ENCODE measurements around the gene IHH.

The IHH gene

DNA sequence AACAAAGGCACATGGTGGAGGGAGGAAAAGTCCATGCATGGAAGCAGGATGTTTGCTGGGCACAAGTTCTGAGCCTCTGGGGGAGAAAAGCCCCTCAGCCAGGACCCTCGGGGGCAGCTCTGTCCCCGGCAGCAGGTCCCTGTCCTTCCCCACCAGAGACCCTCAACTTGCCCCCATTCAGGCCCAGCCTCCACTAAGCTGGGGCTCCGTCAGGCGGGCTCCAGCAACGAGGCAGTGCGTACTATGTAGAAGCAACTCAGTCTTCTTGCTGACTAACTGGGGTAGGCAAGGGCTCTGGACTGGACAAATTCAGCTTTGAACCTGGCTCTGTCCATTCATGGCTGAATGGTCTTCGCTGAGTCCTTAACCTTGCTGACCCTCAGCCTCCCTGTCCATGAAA lies 42.4 kb downstream of the IHH start:
- H3K14ac ChIP-seq (ENCODE audit: low read length in 2 of 2): no peak overlapping the region
- H3K36me3 ChIP-seq (ENCODE audit: control insufficient read depth in 1 of 2, insufficient read depth in 2 of 2, low read depth in 1 of 2, low read length in 2 of 2): no peaks in the 10 kb centered on the region
- H3K27ac ChIP-seq (ENCODE audit: low read length, poor library complexity, severe bottlenecking): no peak overlapping the region
- no peak overlapping the region for H2AFZ ChIP-seq (ENCODE audit: low read depth, low read length)
- peaks cover 72 to 94% of the 10 kb centered on the region in 2 experiments for H3K27me3 ChIP-seq (ENCODE audit: control insufficient read depth in 1 of 2, insufficient read depth in 1 of 2, low read length in 2 of 2)
- no peak overlapping the region for H2BK12ac ChIP-seq (ENCODE audit: low read length in 2 of 2)
- WGBS: 79% methylated on average over 7 of the region's 7 CpGs
- H3K4ac ChIP-seq (ENCODE audit: low read depth in 1 of 2, low read length in 2 of 2): no peak overlapping the region
- H4K8ac ChIP-seq (ENCODE audit: low read length): no peak overlapping the region
- DNase-seq: no peak
- H3K23ac ChIP-seq (ENCODE audit: low read length in 2 of 2): no peak overlapping the region
- H2BK15ac ChIP-seq (ENCODE audit: low read depth, poor library complexity, severe bottlenecking): no peak overlapping the region
- H2BK5ac ChIP-seq (ENCODE audit: low read depth, low read length, poor library complexity, severe bottlenecking): no peak overlapping the region
- no peak overlapping the region for H2BK120ac ChIP-seq (ENCODE audit: low read depth, low read length)
- H4K91ac ChIP-seq (ENCODE audit: low read length): no peak overlapping the region
- no peaks in the 10 kb centered on the region for H3K4me1 ChIP-seq (ENCODE audit: control insufficient read depth, insufficient read depth, low read depth, low read length)
- H3K4me3 ChIP-seq (ENCODE audit: insufficient read depth in 1 of 2, low read depth in 1 of 2, low read length in 2 of 2): no peak overlapping the region
- H3K9ac ChIP-seq (ENCODE audit: low read length): no peak overlapping the region
- no peaks in the 10 kb centered on the region for H3K79me1 ChIP-seq (replicated peaks; ENCODE audit: low read length, poor library complexity, severe bottlenecking)
- no peak overlapping the region for H3K18ac ChIP-seq (ENCODE audit: low read depth in 1 of 2, low read length in 2 of 2)
- H3K4me2 ChIP-seq (ENCODE audit: low read length, poor library complexity, severe bottlenecking): no peak overlapping the region
- no peak overlapping the region for H2AK5ac ChIP-seq (ENCODE audit: low read length, severe bottlenecking)
- no peaks in the 10 kb centered on the region for H3K9me3 ChIP-seq (ENCODE audit: control insufficient read depth, low read length)

- Histone ChIP-seq H3K23ac (ENCODE audit: low read length in 2 of 2) (no peak overlapping the region), H2BK15ac (ENCODE audit: low read depth, poor library complexity, severe bottlenecking) (no peak overlapping the region), H2BK5ac (ENCODE audit: low read depth, low read length, poor library complexity, severe bottlenecking) (no peak overlapping the region), H4K91ac (ENCODE audit: low read length) (no peak overlapping the region), H3K27ac (ENCODE audit: low read length, poor library complexity, severe bottlenecking) (no peak overlapping the region), H2BK120ac (ENCODE audit: low read depth, low read length) (no peak overlapping the region), H3K9me3 (ENCODE audit: control insufficient read depth, low read length) (no peaks in the 10 kb centered on the region), H3K9ac (ENCODE audit: low read length) (no peak overlapping the region), H3K79me1 (replicated peaks; ENCODE audit: low read length, poor library complexity, severe bottlenecking) (no peaks in the 10 kb centered on the region), H2BK12ac (ENCODE audit: low read length in 2 of 2) (no peak overlapping the region), H3K4me2 (ENCODE audit: low read length, poor library complexity, severe bottlenecking) (no peak overlapping the region), H2AFZ (ENCODE audit: low read depth, low read length) (no peak overlapping the region), H2AK5ac (ENCODE audit: low read length, severe bottlenecking) (no peak overlapping the region), H3K14ac (ENCODE audit: low read length in 2 of 2) (no peak overlapping the region), H3K4ac (ENCODE audit: low read depth in 1 of 2, low read length in 2 of 2) (no peak overlapping the region), H4K8ac (ENCODE audit: low read length) (no peak overlapping the region), H3K18ac (ENCODE audit: low read depth in 1 of 2, low read length in 2 of 2) (no peak overlapping the region), H3K4me3 (ENCODE audit: insufficient read depth in 1 of 2, low read depth in 1 of 2, low read length in 2 of 2) (no peak overlapping the region), H3K27me3 (ENCODE audit: control insufficient read depth in 1 of 2, insufficient read depth in 1 of 2, low read length in 2 of 2) (peaks cover 67 to 93% of the 10 kb centered on the region in 2 experiments), H3K4me1 (ENCODE audit: control insufficient read depth, insufficient read depth, low read depth, low read length) (no peaks in the 10 kb centered on the region), H3K36me3 (ENCODE audit: control insufficient read depth in 1 of 2, insufficient read depth in 2 of 2, low read depth in 1 of 2, low read length in 2 of 2) (no peaks in the 10 kb centered on the region)
- DNase-seq: no peak
- 79% methylated on average over 13 of the region's 14 CpGs for WGBS
These were observed 43.4 kb downstream of the IHH start for GRCh38 chr2:219017201-219017931.

- Histone ChIP-seq H3K27me3 (ENCODE audit: control insufficient read depth in 1 of 2, insufficient read depth in 1 of 2, low read length in 2 of 2) (peaks cover 66 to 90% of the 10 kb centered on the region in 2 experiments), H4K8ac (ENCODE audit: low read length) (no peak overlapping the region), H2BK5ac (ENCODE audit: low read depth, low read length, poor library complexity, severe bottlenecking) (no peak overlapping the region), H4K91ac (ENCODE audit: low read length) (no peak overlapping the region), H3K4me1 (ENCODE audit: control insufficient read depth, insufficient read depth, low read depth, low read length) (no peaks in the 10 kb centered on the region), H3K23ac (ENCODE audit: low read length in 2 of 2) (no peak overlapping the region), H2AK5ac (ENCODE audit: low read length, severe bottlenecking) (no peak overlapping the region), H3K14ac (ENCODE audit: low read length in 2 of 2) (no peak overlapping the region), H3K4ac (ENCODE audit: low read depth in 1 of 2, low read length in 2 of 2) (no peak overlapping the region), H2BK12ac (ENCODE audit: low read length in 2 of 2) (no peak overlapping the region), H3K36me3 (ENCODE audit: control insufficient read depth in 1 of 2, insufficient read depth in 2 of 2, low read depth in 1 of 2, low read length in 2 of 2) (no peaks in the 10 kb centered on the region), H2BK120ac (ENCODE audit: low read depth, low read length) (no peak overlapping the region), H2BK15ac (ENCODE audit: low read depth, poor library complexity, severe bottlenecking) (no peak overlapping the region), H3K18ac (ENCODE audit: low read depth in 1 of 2, low read length in 2 of 2) (no peak overlapping the region), H2AFZ (ENCODE audit: low read depth, low read length) (no peak overlapping the region), H3K27ac (ENCODE audit: low read length, poor library complexity, severe bottlenecking) (no peak overlapping the region), H3K9ac (ENCODE audit: low read length) (no peak overlapping the region), H3K4me2 (ENCODE audit: low read length, poor library complexity, severe bottlenecking) (no peak overlapping the region), H3K79me1 (replicated peaks; ENCODE audit: low read length, poor library complexity, severe bottlenecking) (no peaks in the 10 kb centered on the region), H3K4me3 (ENCODE audit: insufficient read depth in 1 of 2, low read depth in 1 of 2, low read length in 2 of 2) (no peak overlapping the region), H3K9me3 (ENCODE audit: control insufficient read depth, low read length) (no peaks in the 10 kb centered on the region)
- DNase-seq: no peak
- 94% methylated on average over 8 of the region's 11 CpGs for WGBS
These were observed 44.0 kb downstream of the IHH start for GRCh38 chr2:219016721-219017120.

- no peak overlapping the region for H2AFZ ChIP-seq (ENCODE audit: low read depth, low read length)
- no peaks in the 10 kb centered on the region for H3K4me1 ChIP-seq (ENCODE audit: control insufficient read depth, insufficient read depth, low read depth, low read length)
- no peak overlapping the region for H2BK5ac ChIP-seq (ENCODE audit: low read depth, low read length, poor library complexity, severe bottlenecking)
- no peak overlapping the region for H4K91ac ChIP-seq (ENCODE audit: low read length)
- H3K9ac ChIP-seq (ENCODE audit: low read length): no peak overlapping the region
- H3K23ac ChIP-seq (ENCODE audit: low read length in 2 of 2): no peak overlapping the region
- H3K18ac ChIP-seq (ENCODE audit: low read depth in 1 of 2, low read length in 2 of 2): no peak overlapping the region
- H3K79me1 ChIP-seq (replicated peaks; ENCODE audit: low read length, poor library complexity, severe bottlenecking): no peaks in the 10 kb centered on the region
- peaks cover 30 to 69% of the 10 kb centered on the region in 2 experiments for H3K27me3 ChIP-seq (ENCODE audit: control insufficient read depth in 1 of 2, insufficient read depth in 1 of 2, low read length in 2 of 2)
- WGBS: 92% methylated on average over 2 of the region's 5 CpGs
- no peak overlapping the region for H3K4ac ChIP-seq (ENCODE audit: low read depth in 1 of 2, low read length in 2 of 2)
- H2BK15ac ChIP-seq (ENCODE audit: low read depth, poor library complexity, severe bottlenecking): no peak overlapping the region
- no peak for DNase-seq
- no peak overlapping the region for H3K4me3 ChIP-seq (ENCODE audit: insufficient read depth in 1 of 2, low read depth in 1 of 2, low read length in 2 of 2)
- peaks cover 3% of the 10 kb centered on the region for H3K9me3 ChIP-seq (ENCODE audit: control insufficient read depth, low read length)
- no peak overlapping the region for H2BK120ac ChIP-seq (ENCODE audit: low read depth, low read length)
- H3K4me2 ChIP-seq (ENCODE audit: low read length, poor library complexity, severe bottlenecking): no peak overlapping the region
- H3K27ac ChIP-seq (ENCODE audit: low read length, poor library complexity, severe bottlenecking): no peak overlapping the region
- H4K8ac ChIP-seq (ENCODE audit: low read length): no peak overlapping the region
- no peak overlapping the region for H2AK5ac ChIP-seq (ENCODE audit: low read length, severe bottlenecking)
- H3K36me3 ChIP-seq (ENCODE audit: control insufficient read depth in 1 of 2, insufficient read depth in 2 of 2, low read depth in 1 of 2, low read length in 2 of 2): no peaks in the 10 kb centered on the region
- no peak overlapping the region for H2BK12ac ChIP-seq (ENCODE audit: low read length in 2 of 2)
- H3K14ac ChIP-seq (ENCODE audit: low read length in 2 of 2): no peak overlapping the region
These were observed 49.8 kb downstream of the IHH start for GRCh38 chr2:219010873-219011272.
